MM.1S (cell line): Measurements from ENCODE around the gene ANKRD10.

Experiments
- DNase-seq: peaks from one replicate; pipeline ENCODE4 v3.0.0-alpha.2; 2015
- H2AFZ ChIP-seq: fragments of 300-600 bp; sonication (generic); 2 replicates; pipeline ENCODE4 v1.6.0; 2016; ENCODE audit warnings: antibody characterized with exemption, low read length
- H3F3A ChIP-seq: fragments of 300-600 bp; sonication (generic); 2 replicates; pipeline ENCODE4 v1.6.1; 2016; ENCODE audit warnings: mild to moderate bottlenecking, antibody characterized with exemption, low read length, moderate library complexity, mixed read lengths; ENCODE audit not compliant: insufficient read depth
- H3K27ac ChIP-seq: fragments of 300-600 bp; sonication (generic); 2 replicates; pipeline ENCODE4 v1.5.1; 2016; ENCODE audit warnings: mild to moderate bottlenecking, low read length
- H3K27me3 ChIP-seq: fragments of 300-600 bp; sonication (generic); replicated peaks from 2 replicates; pipeline ENCODE4 v1.6.0; 2016; ENCODE audit warnings: low read length; ENCODE audit not compliant: insufficient read depth
- H3K36me3 ChIP-seq: fragments of 300-600 bp; sonication (generic); replicated peaks from 2 replicates; pipeline ENCODE4 v1.6.1; 2016; ENCODE audit warnings: mild to moderate bottlenecking, low read length, mixed read lengths; ENCODE audit not compliant: insufficient read depth
- H3K4me1 ChIP-seq: fragments of 300-600 bp; sonication (generic); 2 replicates; pipeline ENCODE4 v1.6.1; 2016; ENCODE audit warnings: low read length, mixed read lengths
- H3K4me2 ChIP-seq: fragments of 300-600 bp; sonication (generic); 2 replicates; pipeline ENCODE4 v1.6.0; 2016; ENCODE audit warnings: low read depth, low read length
- H3K4me3 ChIP-seq: fragments of 300-600 bp; sonication (generic); 2 replicates; pipeline ENCODE4 v1.5.1; 2016; ENCODE audit warnings: low read length, mixed read lengths
- H3K79me2 ChIP-seq: fragments of 300-600 bp; sonication (generic); 2 replicates; pipeline ENCODE4 v1.6.1; 2016; ENCODE audit warnings: mixed run types, low read length, mixed read lengths
- H3K9ac ChIP-seq: fragments of 300-600 bp; sonication (generic); 2 replicates; pipeline ENCODE4 v1.6.1; 2016; ENCODE audit warnings: low read length, mixed read lengths
- H3K9me2 ChIP-seq: fragments of 300-600 bp; sonication (generic); replicated peaks from 2 replicates; pipeline ENCODE4 v1.6.1; 2016; ENCODE audit warnings: mild to moderate bottlenecking, low read length, mixed read lengths; ENCODE audit not compliant: insufficient read depth
- H3K9me3 ChIP-seq: fragments of 300-600 bp; sonication (generic); replicated peaks from 2 replicates; pipeline ENCODE4 v1.6.1; 2016; ENCODE audit warnings: mild to moderate bottlenecking, low read length, mixed read lengths; ENCODE audit not compliant: insufficient read depth
- H4K20me1 ChIP-seq: fragments of 300-600 bp; sonication (generic); 2 replicates; pipeline ENCODE4 v1.6.1; 2016; ENCODE audit warnings: mild to moderate bottlenecking, low read length, moderate library complexity, mixed read lengths; ENCODE audit not compliant: insufficient read depth
- CTCF ChIP-seq: fragments of 300-600 bp; sonication (generic); IDR thresholded peaks from 2 replicates; pipeline ENCODE4 v1.5.1; 2016; ENCODE audit warnings: antibody characterized with exemption, low read length, mixed read lengths
- EZH2 ChIP-seq: fragments of 300-600 bp; sonication (generic); optimal IDR thresholded peaks from 2 replicates; pipeline ENCODE3; 2017; ENCODE audit warnings: low read depth, mild to moderate bottlenecking, antibody characterized with exemption, low read length, mixed read lengths
- EZH2phosphoT487 ChIP-seq: fragments of 300-600 bp; sonication (generic); IDR thresholded peaks from 2 replicates; pipeline ENCODE4 v1.6.1; 2018; ENCODE audit warnings: antibody characterized with exemption, low read length

Gene ANKRD10

DNA sequence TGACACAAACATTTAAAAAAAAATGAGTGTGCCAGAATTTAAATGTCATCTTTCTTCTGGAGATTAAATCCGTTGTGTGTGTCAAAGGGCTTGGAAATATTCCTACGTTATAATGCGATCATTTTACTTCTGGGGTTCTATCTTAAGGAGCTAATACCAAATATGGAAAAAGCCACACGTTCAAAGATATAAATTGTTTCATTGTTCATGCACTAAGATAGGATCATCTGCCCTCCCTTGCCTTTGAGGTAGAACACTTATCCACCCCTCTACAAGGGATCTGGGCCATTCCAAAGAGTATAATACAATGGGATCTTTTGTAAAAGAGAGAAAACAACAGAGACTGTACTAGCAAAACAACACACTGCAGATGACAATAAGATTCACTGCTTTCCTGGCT is 64.9 kb downstream of the ANKRD10 start:
- H3K4me3 ChIP-seq: no peak overlapping the region
- no peak overlapping the region for H2AFZ ChIP-seq
- no peaks in the 10 kb centered on the region for H3K79me2 ChIP-seq
- no peaks in the 10 kb centered on the region for H3K27me3 ChIP-seq
- H3K27ac ChIP-seq: no peak overlapping the region
- H3K4me2 ChIP-seq: no peak overlapping the region
- no peaks in the 10 kb centered on the region for H3K9me3 ChIP-seq
- H3K9me2 ChIP-seq: no peaks in the 10 kb centered on the region
- H3K4me1 ChIP-seq: no peaks in the 10 kb centered on the region
- DNase-seq: no peak
- H4K20me1 ChIP-seq: no peaks in the 10 kb centered on the region
- no peaks in the 10 kb centered on the region for H3K36me3 ChIP-seq
- no peak for TF ChIP-seq CTCF
- TF ChIP-seq EZH2phosphoT487: no peak
- TF ChIP-seq EZH2: no peak
- H3K9ac ChIP-seq: no peak overlapping the region
- H3F3A ChIP-seq: no peaks in the 10 kb centered on the region

GRCh38 chr13:110845520-110845919 is 69.3 kb downstream of the ANKRD10 start:
- TF ChIP-seq CTCF (no peak), EZH2phosphoT487 (no peak), EZH2 (no peak)
- H3K4me1 ChIP-seq: no peaks in the 10 kb centered on the region
- H3K9me3 ChIP-seq: no peaks in the 10 kb centered on the region
- H2AFZ ChIP-seq: no peak overlapping the region
- H3K4me3 ChIP-seq: no peak overlapping the region
- no peaks in the 10 kb centered on the region for H3K27me3 ChIP-seq
- no peaks in the 10 kb centered on the region for H3K79me2 ChIP-seq
- H3K27ac ChIP-seq: no peak overlapping the region
- no peak for DNase-seq
- H3K9me2 ChIP-seq: no peaks in the 10 kb centered on the region
- H3F3A ChIP-seq: no peaks in the 10 kb centered on the region
- no peaks in the 10 kb centered on the region for H4K20me1 ChIP-seq
- no peak overlapping the region for H3K4me2 ChIP-seq
- H3K9ac ChIP-seq: no peak overlapping the region
- no peaks in the 10 kb centered on the region for H3K36me3 ChIP-seq

DNA sequence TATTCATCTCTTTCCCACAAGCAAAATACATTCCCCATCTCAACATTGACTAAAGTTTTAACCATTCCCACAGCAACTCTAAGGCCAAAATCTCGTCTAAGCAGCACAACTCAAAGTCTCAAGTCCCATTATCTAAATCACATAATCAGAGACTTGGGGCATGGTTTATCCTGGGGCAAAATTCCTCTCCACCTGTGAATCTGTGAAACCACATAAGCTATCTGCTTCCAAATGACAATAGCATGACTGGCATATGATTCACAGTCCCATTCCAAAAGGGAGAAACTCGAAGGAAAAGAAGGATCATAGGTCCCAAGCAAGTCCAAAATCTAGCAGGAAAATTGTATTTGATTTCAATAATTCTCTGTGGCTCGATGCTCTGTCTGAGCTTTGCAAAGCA is 73.0 kb downstream of the ANKRD10 start:
- Histone ChIP-seq H3K9me3 (no peaks in the 10 kb centered on the region), H3K9ac (no peak overlapping the region), H4K20me1 (no peaks in the 10 kb centered on the region), H3K4me2 (no peak overlapping the region), H3K27ac (no peak overlapping the region), H2AFZ (no peak overlapping the region), H3K4me1 (no peaks in the 10 kb centered on the region), H3K79me2 (no peaks in the 10 kb centered on the region), H3K9me2 (no peaks in the 10 kb centered on the region), H3F3A (no peaks in the 10 kb centered on the region), H3K36me3 (no peaks in the 10 kb centered on the region), H3K4me3 (no peak overlapping the region), H3K27me3 (no peaks in the 10 kb centered on the region)
- TF ChIP-seq EZH2: no peak
- TF ChIP-seq CTCF: no peak
- no peak for TF ChIP-seq EZH2phosphoT487
- DNase-seq: no peak

- H3K4me3 ChIP-seq: no peak overlapping the region
These were observed 73.5 kb downstream of the ANKRD10 start for GRCh38 chr13:110841406-110841805.

More at GRCh38 chr13:110841406-110841805, 73.5 kb downstream of the ANKRD10 start:
- TF ChIP-seq EZH2 (no peak), CTCF (no peak)
- H3K27me3 ChIP-seq: no peaks in the 10 kb centered on the region
- no peaks in the 10 kb centered on the region for H3K4me1 ChIP-seq
- no peaks in the 10 kb centered on the region for H3K36me3 ChIP-seq
- DNase-seq: no peak
- H3K9me3 ChIP-seq: no peaks in the 10 kb centered on the region
- H3K79me2 ChIP-seq: no peaks in the 10 kb centered on the region
- no peaks in the 10 kb centered on the region for H3K9me2 ChIP-seq
- no peak overlapping the region for H3K4me2 ChIP-seq
- H3K27ac ChIP-seq: no peak overlapping the region
- no peak overlapping the region for H2AFZ ChIP-seq
- H3F3A ChIP-seq: no peaks in the 10 kb centered on the region
- no peak overlapping the region for H3K9ac ChIP-seq
- H4K20me1 ChIP-seq: no peaks in the 10 kb centered on the region
